Thoracic aorta (tissue), 2 donors: ENCODE results near the gene REV1. TPM values are rescaled to one million over a fixed set of nuclear protein-coding genes. Genes with fewer than 3 reads are reported as not detected.

Experiments used
- ATAC-seq: fragments of 150-250 bp; one replicate; pipeline ENCODE4 v1.8.0; 2017; ENCODE audit warnings: low read depth; ENCODE audit not compliant: insufficient number of reproducible peaks, low FRiP score
- DNase-seq: peaks from one replicate; pipeline ENCODE4 v3.0.0-alpha.2; 2020; ENCODE audit warnings: low spot score
- H3K27ac ChIP-seq, 2 donors: fragments of 200-600 bp; sonication (generic); 1 replicate in 1 of 2; 2 replicates in 1 of 2; pipeline ENCODE4 v1.5.1; 2016; ENCODE audit warnings: mild to moderate bottlenecking in 2 of 2, moderate library complexity in 2 of 2
- H3K27me3 ChIP-seq: fragments of 200-600 bp; sonication (generic); replicated peaks from 2 replicates; pipeline ENCODE4 v1.6.0; 2016; ENCODE audit warnings: mild to moderate bottlenecking; ENCODE audit not compliant: insufficient read depth
- H3K36me3 ChIP-seq: fragments of 200-600 bp; sonication (generic); one replicate; pipeline ENCODE4 v1.5.1; 2016
- H3K4me1 ChIP-seq, 2 donors: fragments of 200-600 bp; sonication (generic); 1 replicate in 1 of 2; 2 replicates in 1 of 2; pipeline versions ENCODE4 v1.5.1 to v1.6.0; 2016; ENCODE audit warnings: low read depth in 2 of 2, mild to moderate bottlenecking in 1 of 2; ENCODE audit not compliant: control insufficient read depth in 1 of 2
- H3K4me3 ChIP-seq: fragments of 200-600 bp; sonication (generic); 2 replicates; pipeline ENCODE4 v1.5.1; 2016; ENCODE audit warnings: mild to moderate bottlenecking
- H3K9me3 ChIP-seq: fragments of 200-600 bp; sonication (generic); 2 replicates; pipeline ENCODE4 v1.5.1; 2016
- total RNA-seq, 2 donors: library from RNA; depleted of rRNA; stranded (reverse); fragments of >200 nt; gene quantifications; one replicate each; pipeline versions ENCODE4 v1.1.0 to v1.2.3, GENCODE V29; 2016
- TF ChIP-seq, protein P1 (sequence below): fragments of 200-600 bp; sonication (generic); IDR thresholded peaks from one replicate; pipeline ENCODE4 v1.5.1; 2019; ENCODE audit warnings: antibody characterized with exemption

REV1 gene
- total RNA-seq, 2 donors from 2014 or later = 48.3 to 107 TPM

- ATAC-seq (no peak), DNase-seq (no peak)
- H3K4me1 ChIP-seq = no peaks in the 10 kb centered on the region
- peaks cover 39% of the 10 kb centered on the region for H3K36me3 ChIP-seq
- H3K9me3 ChIP-seq = no peaks in the 10 kb centered on the region
- TF ChIP-seq, protein P1, sequence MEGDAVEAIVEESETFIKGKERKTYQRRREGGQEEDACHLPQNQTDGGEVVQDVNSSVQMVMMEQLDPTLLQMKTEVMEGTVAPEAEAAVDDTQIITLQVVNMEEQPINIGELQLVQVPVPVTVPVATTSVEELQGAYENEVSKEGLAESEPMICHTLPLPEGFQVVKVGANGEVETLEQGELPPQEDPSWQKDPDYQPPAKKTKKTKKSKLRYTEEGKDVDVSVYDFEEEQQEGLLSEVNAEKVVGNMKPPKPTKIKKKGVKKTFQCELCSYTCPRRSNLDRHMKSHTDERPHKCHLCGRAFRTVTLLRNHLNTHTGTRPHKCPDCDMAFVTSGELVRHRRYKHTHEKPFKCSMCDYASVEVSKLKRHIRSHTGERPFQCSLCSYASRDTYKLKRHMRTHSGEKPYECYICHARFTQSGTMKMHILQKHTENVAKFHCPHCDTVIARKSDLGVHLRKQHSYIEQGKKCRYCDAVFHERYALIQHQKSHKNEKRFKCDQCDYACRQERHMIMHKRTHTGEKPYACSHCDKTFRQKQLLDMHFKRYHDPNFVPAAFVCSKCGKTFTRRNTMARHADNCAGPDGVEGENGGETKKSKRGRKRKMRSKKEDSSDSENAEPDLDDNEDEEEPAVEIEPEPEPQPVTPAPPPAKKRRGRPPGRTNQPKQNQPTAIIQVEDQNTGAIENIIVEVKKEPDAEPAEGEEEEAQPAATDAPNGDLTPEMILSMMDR = no peak
- no peak overlapping the region for H3K27ac ChIP-seq
- H3K27me3 ChIP-seq = no peaks in the 10 kb centered on the region
- no peak overlapping the region for H3K4me3 ChIP-seq
These were observed 84.8 kb downstream of the REV1 start for GRCh38 chr2:99404797-99405669.

GRCh38 chr2:99404039-99404796, 85.6 kb downstream of the REV1 start:
- DNase-seq = no peak
- TF ChIP-seq, protein P1 = no peak
- ATAC-seq = no peak
- peaks cover 46% of the 10 kb centered on the region for H3K36me3 ChIP-seq
- no peak overlapping the region for H3K27ac ChIP-seq
- no peaks in the 10 kb centered on the region for H3K9me3 ChIP-seq
- H3K4me3 ChIP-seq = no peak overlapping the region
- no peaks in the 10 kb centered on the region for H3K27me3 ChIP-seq
- no peaks in the 10 kb centered on the region for H3K4me1 ChIP-seq

DNA sequence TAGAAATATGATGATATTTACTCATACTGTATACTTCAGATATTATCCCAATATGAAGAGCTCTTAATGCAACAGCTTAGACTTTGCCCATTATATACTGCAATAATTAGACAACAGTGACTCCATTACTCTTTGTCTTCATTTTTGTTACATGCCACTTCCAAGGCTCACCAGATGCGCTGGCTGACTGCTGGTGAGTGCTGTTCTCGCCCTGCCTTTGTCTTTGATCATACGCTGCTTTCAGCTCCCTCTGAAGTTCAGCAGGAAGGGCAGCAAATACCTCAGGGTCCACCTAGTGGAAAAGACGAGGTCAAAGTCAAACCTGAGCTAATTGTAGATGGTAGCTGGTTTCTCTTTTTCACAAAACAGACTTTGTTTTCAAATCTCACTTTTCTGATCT, 86.3 kb downstream of the REV1 start:
- ATAC-seq (no peak), DNase-seq (no peak)
- no peaks in the 10 kb centered on the region for H3K9me3 ChIP-seq
- no peak overlapping the region for H3K4me3 ChIP-seq
- H3K36me3 ChIP-seq = peaks cover 51% of the 10 kb centered on the region
- H3K4me1 ChIP-seq = no peaks in the 10 kb centered on the region
- H3K27me3 ChIP-seq = no peaks in the 10 kb centered on the region
- TF ChIP-seq, protein P1 = no peak
- H3K27ac ChIP-seq = no peak overlapping the region

- DNase-seq = no peak
- no peaks in the 10 kb centered on the region for H3K9me3 ChIP-seq
- H3K27ac ChIP-seq = no peak overlapping the region
- no peaks in the 10 kb centered on the region for H3K4me1 ChIP-seq
- no peak overlapping the region for H3K4me3 ChIP-seq
- no peaks in the 10 kb centered on the region for H3K27me3 ChIP-seq
- TF ChIP-seq, protein P1 = no peak
- peaks cover 51% of the 10 kb centered on the region for H3K36me3 ChIP-seq
- ATAC-seq = no peak
These were observed 86.7 kb downstream of the REV1 start for GRCh38 chr2:99403084-99403483.

GRCh38 chr2:99401841-99402240, 88.0 kb downstream of the REV1 start:
- H3K27ac ChIP-seq = no peak overlapping the region
- DNase-seq (no peak), ATAC-seq (no peak)
- no peaks in the 10 kb centered on the region for H3K27me3 ChIP-seq
- H3K9me3 ChIP-seq = no peaks in the 10 kb centered on the region
- no peaks in the 10 kb centered on the region for H3K4me1 ChIP-seq
- no peak overlapping the region for H3K4me3 ChIP-seq
- TF ChIP-seq, protein P1 = no peak
- H3K36me3 ChIP-seq = peaks cover 58% of the 10 kb centered on the region
